Peyer's patch (tissue), 4 donors: ENCODE measurements around the gene KRTCAP2. TPM values are rescaled to one million over a fixed set of nuclear protein-coding genes. Genes with fewer than 3 reads are reported as not detected.

ENCODE experiments used
- DNase-seq, 3 donors: peaks; one replicate each; pipeline ENCODE4 v3.0.0-alpha.2; 2017 to 2019
- H3K27ac ChIP-seq, 4 donors: fragments of 200-600 bp; sonication (generic); one replicate each; pipeline ENCODE4 v1.5.1; 2016 to 2019
- H3K27me3 ChIP-seq, 2 donors: fragments of 200-600 bp; sonication (generic); one replicate each; pipeline ENCODE4 v1.5.1; 2019
- H3K36me3 ChIP-seq, 3 donors: fragments of 200-600 bp; sonication (generic); one replicate each; pipeline ENCODE4 v1.5.1; 2016 to 2019
- H3K4me1 ChIP-seq, 4 donors: fragments of 200-600 bp; sonication (generic); one replicate each; pipeline ENCODE4 v1.5.1; 2016 to 2019
- H3K4me3 ChIP-seq, 4 donors: fragments of 200-600 bp; sonication (generic); 1 replicate in 3 of 4; 2 replicates in 1 of 4; pipeline ENCODE4 v1.5.1; 2016 to 2019; ENCODE audit warnings: mild to moderate bottlenecking in 1 of 4
- H3K9me3 ChIP-seq, 4 donors: fragments of 200-600 bp; sonication (generic); one replicate each; pipeline ENCODE4 v1.5.1; 2016 to 2019; ENCODE audit warnings: mild to moderate bottlenecking in 1 of 4
- CTCF ChIP-seq, 6 experiments: fragments of 450-650 bp in 4 of 6; fragments of 200-600 bp in 2 of 6; sonication (generic) in 1 of 6; IDR thresholded peaks; one replicate each; pipeline ENCODE4 v1.5.1; 2017 to 2019; ENCODE audit warnings: antibody characterized with exemption in 6 of 6, mild to moderate bottlenecking in 3 of 6, moderate library complexity in 1 of 6
- POLR2A ChIP-seq, 2 donors: fragments of 450-650 bp; IDR thresholded peaks; one replicate each; pipeline ENCODE4 v1.5.1; 2017; ENCODE audit warnings: antibody characterized with exemption in 2 of 2, mild to moderate bottlenecking in 2 of 2, moderate library complexity in 2 of 2
- total RNA-seq, 4 donors: library from RNA; depleted of rRNA; stranded (reverse); fragments of >200 nt; gene quantifications; one replicate each; pipeline ENCODE4 v1.1.0, GENCODE V29; 2016

KRTCAP2 gene
- total RNA-seq, 4 donors from 2014 or later, result 111 to 137 (median 117) TPM

- peak in 1 of 3 donors; percentile 12 for DNase-seq
- no peaks in the 10 kb centered on the region for H3K9me3 ChIP-seq
- TF ChIP-seq POLR2A (IDR thresholded peaks at IDR 0.05) (no peak), CTCF (IDR thresholded peaks at IDR 0.05) (no peak)
- no peaks in the 10 kb centered on the region for H3K36me3 ChIP-seq
- no peak overlapping the region for H3K27ac ChIP-seq
- H3K27me3 ChIP-seq, result no peaks in the 10 kb centered on the region
- H3K4me3 ChIP-seq, result no peak overlapping the region
- peaks cover 7 to 21% (median 13%) of the 10 kb centered on the region in 4 donors for H3K4me1 ChIP-seq
These were observed 8.4 kb upstream of the KRTCAP2 start for GRCh38 chr1:155181371-155182051.

- TF ChIP-seq POLR2A (IDR thresholded peaks at IDR 0.05) (no peak), CTCF (IDR thresholded peaks at IDR 0.05) (no peak)
- peak in 2 of 3 donors; percentile 45 to 48 for DNase-seq
- no peaks in the 10 kb centered on the region for H3K9me3 ChIP-seq
- no peaks in the 10 kb centered on the region for H3K36me3 ChIP-seq
- no peak overlapping the region for H3K27ac ChIP-seq
- H3K27me3 ChIP-seq, result no peaks in the 10 kb centered on the region
- H3K4me1 ChIP-seq, result peaks cover 0 to 9% (median 6%) of the 10 kb centered on the region in 4 donors
- H3K4me3 ChIP-seq, result no peak overlapping the region
These were observed 6.3 kb upstream of the KRTCAP2 start for GRCh38 chr1:155179112-155180031.

- peak in 2 of 3 donors; percentile 41 to 48 for DNase-seq
These were observed 5.5 kb upstream of the KRTCAP2 start for GRCh38 chr1:155178441-155179111.

GRCh38 chr1:155177918-155178281 lies 4.8 kb upstream of the KRTCAP2 start:
- H3K27ac ChIP-seq, result no peak overlapping the region
- DNase-seq, result peak in 2 of 3 donors; percentile 44 to 46
- H3K27me3 ChIP-seq, result peaks cover 0 to 4% of the 10 kb centered on the region in 2 donors
- no peaks in the 10 kb centered on the region for H3K36me3 ChIP-seq
- peaks cover 0 to 18% (median 11%) of the 10 kb centered on the region in 4 donors for H3K4me1 ChIP-seq
- no peak overlapping the region for H3K4me3 ChIP-seq
- TF ChIP-seq CTCF (IDR thresholded peaks at IDR 0.05) (no peak), POLR2A (IDR thresholded peaks at IDR 0.05) (no peak)
- no peaks in the 10 kb centered on the region for H3K9me3 ChIP-seq

More at GRCh38 chr1:155178441-155179111, 5.5 kb upstream of the KRTCAP2 start:
- Histone ChIP-seq H3K4me3 (no peak overlapping the region), H3K27ac (no peak overlapping the region), H3K36me3 (no peaks in the 10 kb centered on the region), H3K4me1 (peaks cover 0 to 15% (median 9%) of the 10 kb centered on the region in 4 donors), H3K9me3 (no peaks in the 10 kb centered on the region), H3K27me3 (peaks cover 0 to 4% of the 10 kb centered on the region in 2 donors)
- TF ChIP-seq CTCF (IDR thresholded peaks at IDR 0.05) (no peak), POLR2A (IDR thresholded peaks at IDR 0.05) (no peak)

GRCh38 chr1:155177192-155177917 lies 4.3 kb upstream of the KRTCAP2 start:
- Histone ChIP-seq H3K4me3 (no peak overlapping the region), H3K4me1 (peaks cover 0 to 21% (median 11%) of the 10 kb centered on the region in 4 donors), H3K27me3 (peaks cover 0 to 4% of the 10 kb centered on the region in 2 donors), H3K36me3 (no peaks in the 10 kb centered on the region), H3K9me3 (no peaks in the 10 kb centered on the region), H3K27ac (no peak overlapping the region)
- TF ChIP-seq CTCF (IDR thresholded peaks at IDR 0.05) (no peak), POLR2A (IDR thresholded peaks at IDR 0.05) (no peak)
- peak in 2 of 3 donors; percentile 32 to 39 for DNase-seq
